ENCODE measurements around the gene RFC4.
"Not testable (repeated sequence)": the region's sequence is repeated elsewhere in the genome, so short reads cannot be mapped to it uniquely, and the experiment has no call there.

The RFC4 gene

DNA sequence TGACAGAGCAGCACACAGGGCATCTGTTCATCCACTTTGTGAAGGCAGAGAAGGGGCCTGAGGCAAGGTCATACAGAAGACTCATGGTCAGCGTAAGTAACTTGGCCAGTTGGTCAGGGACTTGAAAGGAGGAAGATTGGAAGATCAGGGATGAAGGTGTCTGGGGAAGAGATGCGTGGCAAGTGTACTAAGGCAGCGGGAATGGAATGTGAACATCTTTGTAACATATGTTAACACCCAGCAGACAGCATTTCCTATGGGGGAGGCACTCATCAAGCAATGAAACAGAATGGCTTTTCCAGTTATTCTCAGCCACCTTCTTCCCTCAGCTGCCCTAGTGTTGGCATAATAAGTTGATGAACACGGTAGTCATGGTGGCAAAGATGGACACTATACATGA, 7.8 kb upstream of the RFC4 start:
- no peak overlapping the region for H3K4me3 ChIP-seq (ENCODE audit: low read depth, low read length)
- TF ChIP-seq, protein P1, sequence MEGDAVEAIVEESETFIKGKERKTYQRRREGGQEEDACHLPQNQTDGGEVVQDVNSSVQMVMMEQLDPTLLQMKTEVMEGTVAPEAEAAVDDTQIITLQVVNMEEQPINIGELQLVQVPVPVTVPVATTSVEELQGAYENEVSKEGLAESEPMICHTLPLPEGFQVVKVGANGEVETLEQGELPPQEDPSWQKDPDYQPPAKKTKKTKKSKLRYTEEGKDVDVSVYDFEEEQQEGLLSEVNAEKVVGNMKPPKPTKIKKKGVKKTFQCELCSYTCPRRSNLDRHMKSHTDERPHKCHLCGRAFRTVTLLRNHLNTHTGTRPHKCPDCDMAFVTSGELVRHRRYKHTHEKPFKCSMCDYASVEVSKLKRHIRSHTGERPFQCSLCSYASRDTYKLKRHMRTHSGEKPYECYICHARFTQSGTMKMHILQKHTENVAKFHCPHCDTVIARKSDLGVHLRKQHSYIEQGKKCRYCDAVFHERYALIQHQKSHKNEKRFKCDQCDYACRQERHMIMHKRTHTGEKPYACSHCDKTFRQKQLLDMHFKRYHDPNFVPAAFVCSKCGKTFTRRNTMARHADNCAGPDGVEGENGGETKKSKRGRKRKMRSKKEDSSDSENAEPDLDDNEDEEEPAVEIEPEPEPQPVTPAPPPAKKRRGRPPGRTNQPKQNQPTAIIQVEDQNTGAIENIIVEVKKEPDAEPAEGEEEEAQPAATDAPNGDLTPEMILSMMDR (IDR thresholded peaks at IDR 0.05; ENCODE audit: borderline replicate concordance, insufficient read depth, low read depth, low read length) = no peak

DNA sequence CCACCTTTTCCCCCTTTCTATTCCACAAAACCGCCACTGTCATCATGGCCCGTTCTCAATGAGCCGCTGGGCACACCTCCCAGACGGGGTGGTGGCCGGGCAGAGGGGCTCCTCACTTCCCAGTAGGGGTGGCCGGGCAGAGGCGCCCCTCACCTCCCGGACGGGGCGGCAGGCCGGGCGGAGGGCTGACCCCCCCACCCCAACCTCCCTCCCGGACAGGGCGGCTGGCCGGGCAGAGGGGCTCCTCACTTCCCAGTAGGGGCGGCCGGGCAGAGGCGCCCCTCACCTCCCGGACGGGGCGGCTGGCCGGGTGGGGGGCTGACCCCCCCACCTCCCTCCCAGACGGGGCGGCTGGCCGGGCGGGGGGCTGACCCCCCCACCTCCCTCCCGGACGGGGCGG, 5.0 kb upstream of the RFC4 start:
- not testable (repeated sequence) for H3K4me3 ChIP-seq (ENCODE audit: low read depth, low read length)

DNA sequence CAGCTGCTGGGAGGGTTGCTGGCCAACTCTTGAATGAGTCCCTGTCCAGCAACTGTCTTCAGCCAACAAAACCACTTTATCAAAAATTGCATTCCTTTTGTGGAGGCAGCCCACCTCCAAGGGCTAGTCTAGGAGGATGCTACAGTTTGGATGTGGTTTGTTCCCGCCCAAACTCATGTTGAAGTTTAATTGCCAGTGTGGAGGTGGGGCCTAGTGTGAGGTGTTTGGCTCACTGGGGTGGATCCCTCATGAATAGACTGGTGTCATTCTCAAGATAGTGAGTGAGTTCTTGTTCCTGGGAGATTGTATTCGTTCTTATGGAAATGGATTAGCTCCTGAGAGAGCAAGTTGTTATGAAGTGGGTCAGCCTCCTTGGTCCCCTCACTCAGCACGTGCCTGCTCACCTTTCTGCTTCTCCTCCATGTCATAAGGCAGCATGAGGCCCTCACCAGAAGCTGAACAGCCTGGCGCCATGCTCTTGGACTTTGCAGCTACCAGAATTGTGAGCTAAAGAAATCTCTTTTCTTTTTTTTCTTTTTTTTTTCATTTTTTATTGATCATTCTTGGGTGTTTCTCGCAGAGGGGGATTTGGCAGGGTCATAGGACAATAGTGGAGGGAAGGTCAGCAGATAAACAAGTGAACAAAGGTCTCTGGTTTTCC, 4.2 kb upstream of the RFC4 start:
- TF ChIP-seq, protein P1 (IDR thresholded peaks at IDR 0.05; ENCODE audit: borderline replicate concordance, insufficient read depth, low read depth, low read length) = no peak

DNA sequence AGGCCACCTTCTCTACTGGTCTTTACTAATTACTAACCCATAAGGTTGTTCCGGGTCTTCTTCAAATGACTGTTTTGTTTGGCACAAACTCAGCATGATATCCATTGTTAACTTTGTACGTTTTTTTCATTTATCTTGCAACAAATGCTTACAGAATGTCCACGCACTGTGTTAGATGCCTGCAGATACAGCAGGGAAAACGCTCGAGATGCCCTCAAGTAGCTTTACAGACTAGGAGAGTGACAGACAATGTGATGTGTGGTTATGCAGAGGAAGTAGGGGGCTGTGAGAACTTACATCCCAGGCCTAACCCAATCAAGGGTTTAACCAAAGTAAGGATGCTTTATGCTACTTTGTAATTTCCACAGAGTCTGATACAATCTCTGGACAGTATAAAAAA, 949 bp upstream of the RFC4 start:
- peak overlapping the region; percentile 57 for H3K4me3 ChIP-seq (ENCODE audit: low read depth, low read length)

More for the DNA sequence above, 4.2 kb upstream of the RFC4 start:
- no peak overlapping the region for H3K4me3 ChIP-seq (ENCODE audit: low read depth, low read length)

DNA sequence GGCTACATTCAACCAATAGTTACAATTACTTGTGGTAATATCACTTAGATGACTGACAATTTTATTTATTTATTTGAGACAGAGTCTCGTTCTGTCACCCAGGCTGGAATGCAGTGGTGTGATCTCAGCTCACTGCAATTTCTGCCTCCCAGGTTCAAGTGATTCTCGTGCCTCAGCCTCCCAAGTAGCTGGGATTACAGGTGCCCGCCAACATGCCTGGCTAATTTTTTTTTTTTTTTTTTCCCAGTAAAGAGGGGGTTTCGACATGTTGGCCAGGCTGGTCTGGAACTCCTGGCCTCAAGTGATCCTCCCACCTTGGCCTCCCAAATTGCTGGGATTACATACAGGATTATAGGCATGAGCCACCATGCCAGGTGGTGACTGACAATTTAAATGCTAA, 2.8 kb downstream of the RFC4 start:
- not testable (repeated sequence) for H3K4me3 ChIP-seq (ENCODE audit: low read depth, low read length)

More for the DNA sequence above, 949 bp upstream of the RFC4 start:
- TF ChIP-seq, protein P1 (IDR thresholded peaks at IDR 0.05; ENCODE audit: borderline replicate concordance, insufficient read depth, low read depth, low read length) = no peak

DNA sequence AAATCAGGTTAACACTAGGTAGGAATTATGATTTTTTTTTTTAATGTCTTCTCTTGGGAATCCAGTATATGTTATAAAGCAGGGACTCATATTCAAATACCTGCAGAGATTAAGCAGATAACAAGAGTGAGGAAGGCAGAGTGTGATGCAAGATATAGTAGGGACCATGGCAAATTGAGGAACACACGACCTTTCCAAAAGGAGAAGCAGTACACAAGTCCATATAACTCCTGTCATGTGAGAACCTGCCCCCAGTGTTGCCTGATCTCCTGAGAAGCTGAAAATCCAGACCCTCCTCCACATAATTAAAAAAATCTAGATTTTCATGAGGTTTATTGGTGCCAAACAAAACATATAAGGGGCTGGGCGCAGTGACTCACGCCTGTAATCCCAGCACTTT, 3.6 kb downstream of the RFC4 start:
- TF ChIP-seq, protein P1 (IDR thresholded peaks at IDR 0.05; ENCODE audit: borderline replicate concordance, insufficient read depth, low read depth, low read length) = no peak
- no peak overlapping the region for H3K4me3 ChIP-seq (ENCODE audit: low read depth, low read length)

DNA sequence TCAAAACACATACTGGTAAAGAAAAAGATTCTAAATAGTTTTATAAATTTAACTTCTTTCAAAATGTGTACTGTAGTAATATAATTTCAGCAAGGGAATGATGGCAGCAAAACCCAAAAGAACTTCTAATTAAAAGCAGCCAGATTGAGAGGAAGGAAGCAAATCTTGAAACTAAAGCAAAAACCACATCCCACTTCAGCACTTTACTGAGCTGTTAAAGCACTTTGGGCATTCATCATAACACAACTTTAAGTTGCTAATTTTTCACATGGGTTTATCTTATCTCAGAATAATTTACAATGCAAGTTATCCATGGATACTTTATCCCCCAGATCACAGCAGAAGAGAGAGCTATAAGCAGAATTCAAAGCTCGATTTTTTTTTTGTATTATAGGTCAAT, 6.0 kb downstream of the RFC4 start:
- TF ChIP-seq, protein P1 (IDR thresholded peaks at IDR 0.05; ENCODE audit: borderline replicate concordance, insufficient read depth, low read depth, low read length) = no peak
- no peak overlapping the region for H3K4me3 ChIP-seq (ENCODE audit: low read depth, low read length)

DNA sequence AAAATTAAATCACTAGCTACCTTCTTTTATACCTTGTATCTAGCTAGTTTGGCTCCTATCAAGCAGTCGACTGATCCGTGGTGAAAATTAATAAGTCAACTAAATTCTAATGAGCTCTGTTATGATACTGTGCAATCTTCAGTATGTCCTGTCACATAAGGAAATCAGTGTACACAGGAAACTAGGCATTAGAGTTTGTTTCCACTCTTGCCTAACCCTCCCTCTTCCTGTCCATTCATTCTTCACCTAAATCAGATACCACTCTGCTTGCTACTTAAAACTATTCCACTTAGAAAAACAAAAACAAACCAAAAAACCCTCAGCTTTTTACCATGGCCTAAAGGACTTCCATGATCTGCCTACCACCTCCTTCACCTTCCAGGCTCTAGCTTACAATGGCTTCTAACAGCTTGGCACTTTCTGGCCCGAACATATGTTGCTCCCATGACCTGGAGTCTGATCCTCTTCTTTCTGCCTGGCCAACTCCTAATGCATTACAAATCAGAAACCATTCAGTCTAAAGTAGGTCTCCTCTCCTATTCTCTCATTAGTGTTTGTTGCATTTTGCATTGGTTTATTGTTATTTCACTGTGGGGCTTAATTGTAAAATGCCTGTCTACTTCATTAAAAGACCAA, 7.9 kb downstream of the RFC4 start:
- no peak overlapping the region for H3K4me3 ChIP-seq (ENCODE audit: low read depth, low read length)
- TF ChIP-seq, protein P1 (IDR thresholded peaks at IDR 0.05; ENCODE audit: borderline replicate concordance, insufficient read depth, low read depth, low read length) = no peak
